Measurements from ENCODE around the gene SLC1A4. TPM values are rescaled to one million over a fixed set of nuclear protein-coding genes. Genes with fewer than 3 reads are reported as not detected.

The SLC1A4 gene
- total RNA-seq, 2 donors from 2014 or later, result 24.2 to 33.8 TPM

DNA sequence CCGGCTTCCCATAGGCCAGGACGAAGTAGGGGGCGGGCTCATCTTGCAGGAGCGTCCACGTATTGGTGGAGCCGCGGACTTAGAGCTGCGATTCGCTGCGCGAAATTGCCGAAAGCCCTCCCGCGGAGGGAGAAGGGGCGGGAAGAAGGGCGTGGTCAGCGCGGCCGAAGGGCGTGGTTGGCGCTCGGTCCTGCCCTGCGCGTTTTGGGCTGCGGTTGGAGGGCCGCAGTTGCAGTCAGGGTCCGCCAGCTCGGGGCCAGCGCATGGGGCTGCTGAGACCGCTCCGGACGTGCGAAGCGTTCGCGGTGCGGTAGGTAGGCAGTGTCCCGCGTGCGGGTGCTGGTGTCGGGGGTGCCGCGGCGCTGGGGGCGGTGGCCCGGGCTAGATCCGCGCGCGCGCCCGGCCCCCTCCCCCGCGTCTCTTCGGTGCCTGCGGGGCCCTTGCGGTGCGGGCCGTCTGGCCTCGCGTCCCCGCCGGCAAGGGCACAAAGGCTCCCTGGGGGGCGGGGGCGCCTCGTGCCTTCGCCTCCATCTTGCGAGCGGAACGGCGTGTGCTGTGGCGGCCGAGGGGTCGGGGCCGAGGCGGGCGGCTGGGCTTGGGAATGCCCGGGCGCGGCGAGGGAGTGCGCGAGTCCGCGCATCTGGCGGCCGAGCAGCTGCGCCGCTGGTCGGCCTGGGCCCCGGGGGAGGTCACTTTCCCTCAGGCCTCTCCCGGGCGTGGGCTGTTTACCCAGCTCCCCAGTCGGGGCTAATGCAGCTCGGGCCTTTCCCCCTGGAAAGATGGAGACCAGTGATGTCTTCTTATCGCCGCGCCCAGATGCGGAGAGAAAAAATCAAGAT lies 67.2 kb downstream of the SLC1A4 start, which contains the start of gene CEP68:
Gene CEP68, plus strand, starts transcription at position 202 of the 839 bp plus-strand sequence. CDS start 13,029 bp downstream, outside the sequence.
- Histone ChIP-seq H3K4me1 (ENCODE audit: control insufficient read depth in 1 of 2, low read depth in 2 of 2) (peaks cover 9 to 42% of the 10 kb centered on the region in 2 donors), H3K4me3 (peak within 1 kb of the TSS; percentile 89), H3K27me3 (replicated peaks; ENCODE audit: insufficient read depth) (no peaks in the 10 kb centered on the region), H3K27ac (peak within 1 kb of the TSS; percentile 71 to 80), H3K9me3 (no peaks in the 10 kb centered on the region), H3K36me3 (no peaks in the 10 kb centered on the region)
- peak; percentile 92 for DNase-seq (ENCODE audit: low spot score)
- peak; percentile 96 for ATAC-seq (ENCODE audit: insufficient number of reproducible peaks, low FRiP score, low read depth)
- TF ChIP-seq, protein P1, sequence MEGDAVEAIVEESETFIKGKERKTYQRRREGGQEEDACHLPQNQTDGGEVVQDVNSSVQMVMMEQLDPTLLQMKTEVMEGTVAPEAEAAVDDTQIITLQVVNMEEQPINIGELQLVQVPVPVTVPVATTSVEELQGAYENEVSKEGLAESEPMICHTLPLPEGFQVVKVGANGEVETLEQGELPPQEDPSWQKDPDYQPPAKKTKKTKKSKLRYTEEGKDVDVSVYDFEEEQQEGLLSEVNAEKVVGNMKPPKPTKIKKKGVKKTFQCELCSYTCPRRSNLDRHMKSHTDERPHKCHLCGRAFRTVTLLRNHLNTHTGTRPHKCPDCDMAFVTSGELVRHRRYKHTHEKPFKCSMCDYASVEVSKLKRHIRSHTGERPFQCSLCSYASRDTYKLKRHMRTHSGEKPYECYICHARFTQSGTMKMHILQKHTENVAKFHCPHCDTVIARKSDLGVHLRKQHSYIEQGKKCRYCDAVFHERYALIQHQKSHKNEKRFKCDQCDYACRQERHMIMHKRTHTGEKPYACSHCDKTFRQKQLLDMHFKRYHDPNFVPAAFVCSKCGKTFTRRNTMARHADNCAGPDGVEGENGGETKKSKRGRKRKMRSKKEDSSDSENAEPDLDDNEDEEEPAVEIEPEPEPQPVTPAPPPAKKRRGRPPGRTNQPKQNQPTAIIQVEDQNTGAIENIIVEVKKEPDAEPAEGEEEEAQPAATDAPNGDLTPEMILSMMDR (IDR thresholded peaks at IDR 0.05), result peak; percentile 17

DNA sequence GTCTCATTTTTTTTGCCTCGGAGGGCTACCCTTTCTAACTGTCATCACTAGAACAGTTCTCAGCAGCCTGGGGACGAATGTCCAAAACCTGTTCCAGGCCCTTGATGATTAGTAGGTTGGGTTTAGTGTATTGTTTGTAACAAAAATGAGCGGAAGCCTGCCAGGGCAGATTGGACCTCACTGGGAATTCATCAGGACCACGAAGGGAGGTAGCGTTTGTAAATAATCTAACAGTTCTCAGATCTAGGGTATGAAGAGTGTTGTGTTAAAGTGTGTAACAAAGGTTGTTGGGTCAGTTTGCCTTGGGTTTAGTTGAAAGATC lies 67.8 kb downstream of the SLC1A4 start:
- TF ChIP-seq, protein P1 (IDR thresholded peaks at IDR 0.05), result no peak
- Histone ChIP-seq H3K9me3 (no peaks in the 10 kb centered on the region), H3K27ac (peak overlapping the region; percentile 71 to 80), H3K4me3 (peak overlapping the region; percentile 89), H3K27me3 (replicated peaks; ENCODE audit: insufficient read depth) (no peaks in the 10 kb centered on the region), H3K4me1 (ENCODE audit: control insufficient read depth in 1 of 2, low read depth in 2 of 2) (peaks cover 9 to 44% of the 10 kb centered on the region in 2 donors), H3K36me3 (no peaks in the 10 kb centered on the region)
- no peak for ATAC-seq (ENCODE audit: insufficient number of reproducible peaks, low FRiP score, low read depth)
- no peak for DNase-seq (ENCODE audit: low spot score)

DNA sequence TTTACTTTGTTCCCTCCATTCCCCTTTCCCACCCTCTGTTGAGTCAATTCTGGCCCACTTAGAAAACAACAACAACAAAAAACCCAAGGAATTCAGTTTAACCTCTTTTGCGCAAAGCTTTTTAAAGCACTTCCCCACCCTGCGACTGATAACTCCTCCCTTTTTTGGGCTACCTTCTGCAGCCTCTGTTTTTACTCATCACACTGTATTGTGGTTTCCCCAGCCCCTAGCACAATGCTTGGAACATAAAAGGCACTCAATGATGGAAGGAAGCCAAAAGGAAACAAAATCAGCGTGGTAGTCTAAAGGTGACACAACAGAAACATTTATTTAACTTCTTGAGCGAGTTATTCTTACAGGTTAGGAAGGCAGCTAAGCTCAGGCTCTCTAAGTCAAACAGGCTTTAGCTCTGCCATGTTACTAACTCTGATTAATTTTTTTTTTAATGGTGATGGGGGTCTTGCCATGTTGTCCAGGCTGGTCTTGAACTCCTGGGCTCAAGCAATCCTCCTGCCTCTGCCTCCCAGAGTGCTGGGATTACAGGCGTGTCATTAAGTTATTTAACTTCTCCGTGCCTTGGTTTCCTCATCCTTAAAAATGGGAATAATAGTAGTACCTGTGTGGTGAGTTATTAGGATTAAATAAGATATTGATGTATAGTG lies 68.3 kb downstream of the SLC1A4 start:
- Histone ChIP-seq H3K36me3 (no peaks in the 10 kb centered on the region), H3K27ac (peak overlapping the region in 1 of 2 donors; percentile 71), H3K27me3 (replicated peaks; ENCODE audit: insufficient read depth) (no peaks in the 10 kb centered on the region), H3K4me1 (ENCODE audit: control insufficient read depth in 1 of 2, low read depth in 2 of 2) (peaks cover 9 to 44% of the 10 kb centered on the region in 2 donors), H3K9me3 (no peaks in the 10 kb centered on the region), H3K4me3 (peak overlapping the region; percentile 89)
- DNase-seq (ENCODE audit: low spot score), result no peak
- ATAC-seq (ENCODE audit: insufficient number of reproducible peaks, low FRiP score, low read depth), result no peak
- TF ChIP-seq, protein P1 (IDR thresholded peaks at IDR 0.05), result no peak

DNA sequence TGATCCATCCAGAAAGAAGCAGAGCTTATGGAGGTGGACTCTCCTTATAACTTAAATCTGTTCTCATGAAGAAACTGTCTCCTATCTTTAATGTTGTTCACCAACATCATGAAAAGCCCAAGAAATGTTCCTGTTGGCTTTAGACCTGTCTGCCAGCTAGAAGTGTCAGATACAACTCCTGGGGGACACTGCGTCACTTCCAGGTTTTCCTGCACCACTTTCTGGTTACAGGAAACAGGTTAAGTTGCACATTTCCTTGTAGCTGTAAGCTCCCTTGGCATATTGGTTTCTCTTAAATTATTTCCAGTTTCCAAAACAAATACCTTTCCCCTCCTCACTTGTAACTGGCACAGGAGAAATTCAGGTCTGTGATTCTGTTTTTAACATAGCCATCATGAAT lies 69.9 kb downstream of the SLC1A4 start:
- ATAC-seq (ENCODE audit: insufficient number of reproducible peaks, low FRiP score, low read depth), result no peak
- Histone ChIP-seq H3K9me3 (no peaks in the 10 kb centered on the region), H3K36me3 (no peaks in the 10 kb centered on the region), H3K27me3 (replicated peaks; ENCODE audit: insufficient read depth) (no peaks in the 10 kb centered on the region), H3K27ac (no peak overlapping the region), H3K4me1 (ENCODE audit: control insufficient read depth in 1 of 2, low read depth in 2 of 2) (peaks cover 11 to 56% of the 10 kb centered on the region in 2 donors), H3K4me3 (no peak overlapping the region)
- DNase-seq (ENCODE audit: low spot score), result no peak
- TF ChIP-seq, protein P1 (IDR thresholded peaks at IDR 0.05), result no peak

DNA sequence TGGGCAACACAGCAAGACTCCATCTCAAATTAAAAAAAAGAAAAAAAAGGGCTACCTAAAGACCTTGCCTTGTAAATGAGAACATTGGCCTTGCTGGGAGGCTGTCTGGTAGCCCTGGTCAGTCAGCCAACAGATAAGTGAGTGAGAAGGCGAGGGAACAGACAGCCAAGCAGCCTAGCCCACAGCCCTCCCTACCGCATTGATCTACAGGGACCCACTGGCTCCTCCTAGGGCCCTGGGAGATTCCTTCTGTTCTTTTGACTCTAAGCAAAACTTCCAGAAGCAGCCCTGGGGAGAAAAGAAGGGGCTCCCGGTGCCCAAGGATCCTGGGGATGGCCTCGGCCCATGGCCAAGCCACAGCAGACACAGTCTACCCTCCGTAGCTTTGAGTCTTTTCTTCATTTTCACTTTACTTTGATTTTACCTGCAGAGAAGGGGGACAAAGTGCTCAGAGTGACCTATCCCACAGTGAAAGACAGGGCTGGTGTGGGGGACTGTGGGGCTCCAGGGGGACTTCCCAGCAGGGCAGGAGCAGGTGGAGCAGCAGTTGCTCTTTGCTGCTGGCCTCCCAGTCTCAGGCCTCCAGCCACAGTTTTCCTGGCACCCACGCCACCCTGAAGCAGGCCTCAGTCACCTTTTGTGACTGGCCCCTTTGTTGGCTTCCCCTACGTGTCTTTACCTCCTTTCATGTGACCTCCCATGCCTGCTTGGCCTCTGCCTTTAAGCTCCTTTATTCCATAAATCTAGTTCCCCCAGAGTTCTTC lies 72.1 kb downstream of the SLC1A4 start:
- ATAC-seq (ENCODE audit: insufficient number of reproducible peaks, low FRiP score, low read depth) (no peak), DNase-seq (ENCODE audit: low spot score) (no peak)
- H3K4me1 ChIP-seq (ENCODE audit: control insufficient read depth in 1 of 2, low read depth in 2 of 2), result peaks cover 26 to 69% of the 10 kb centered on the region in 2 donors
- no peaks in the 10 kb centered on the region for H3K36me3 ChIP-seq
- TF ChIP-seq, protein P1 (IDR thresholded peaks at IDR 0.05), result no peak
- no peaks in the 10 kb centered on the region for H3K27me3 ChIP-seq (replicated peaks; ENCODE audit: insufficient read depth)
- H3K9me3 ChIP-seq, result no peaks in the 10 kb centered on the region
- H3K27ac ChIP-seq, result no peak overlapping the region
- H3K4me3 ChIP-seq, result no peak overlapping the region
